HepG2 (cell line): ENCODE measurements around the gene DRD3.

Source experiments
- CHD2 ChIP-seq: IDR thresholded peaks from 2 replicates; pipeline ENCODE4 v1.6.1; 2011; ENCODE audit warnings: low read depth, low read length, improper control_type of control experiment
- GABPA ChIP-seq, 2 experiments: IDR thresholded peaks; 2 replicates each; pipeline ENCODE4 v1.6.1; 2011 to 2016; ENCODE audit warnings: low read depth in 2 of 2, low read length in 1 of 2, missing biosample characterization in 1 of 2, missing genetic modification characterization in 1 of 2
- KLF6 ChIP-seq: IDR thresholded peaks from 2 replicates; pipeline ENCODE4 v1.8.0; 2016; ENCODE audit warnings: missing biosample characterization, missing genetic modification reagents
- RFX1 ChIP-seq: fragments of 450-650 bp; IDR thresholded peaks from 2 replicates; pipeline ENCODE4 v1.6.1; 2017
- RFX5 ChIP-seq: IDR thresholded peaks from 2 replicates; pipeline ENCODE4 v1.6.1; 2011; ENCODE audit warnings: low read depth, low read length, improper control_type of control experiment
- TBX3 ChIP-seq: fragments of 450-650 bp; IDR thresholded peaks from 2 replicates; pipeline ENCODE4 v1.6.1; 2017; ENCODE audit warnings: antibody characterized with exemption, mild to moderate bottlenecking, inconsistent platforms, borderline replicate concordance
- ZNF121 ChIP-seq: sonication (generic); formaldehyde crosslinking; IDR thresholded peaks from 2 replicates; pipeline ENCODE4 v1.5.0; 2020; ENCODE audit warnings: mild to moderate bottlenecking, missing genetic modification reagents
- ZNF674 ChIP-seq: sonication (generic); formaldehyde crosslinking; IDR thresholded peaks from 2 replicates; pipeline ENCODE4 v1.5.0; 2020; ENCODE audit warnings: low read depth, mild to moderate bottlenecking, missing genetic modification reagents
- ZNF777 ChIP-seq: sonication (generic); formaldehyde crosslinking; IDR thresholded peaks from 2 replicates; pipeline ENCODE4 v1.4.0; 2020; ENCODE audit warnings: missing genetic modification reagents
- TF ChIP-seq, protein P1 (sequence below), 2 experiments: sonication (generic) in 1 of 2; formaldehyde crosslinking in 1 of 2; IDR thresholded peaks; 2 replicates each; pipeline versions ENCODE4 v1.4.0 to v1.6.1; 2018 to 2020; ENCODE audit warnings: missing genetic modification reagents in 2 of 2, borderline replicate concordance in 1 of 2, low read depth in 1 of 2, mild to moderate bottlenecking in 1 of 2, missing biosample characterization in 1 of 2
- TF ChIP-seq, protein P2 (sequence below): sonication (generic); formaldehyde crosslinking; IDR thresholded peaks from 2 replicates; pipeline ENCODE4 v1.5.0; 2020; ENCODE audit warnings: mild to moderate bottlenecking, missing genetic modification reagents, moderate library complexity
- TF ChIP-seq, protein P3 (sequence below): IDR thresholded peaks from 2 replicates; pipeline ENCODE4 v1.6.1; 2016
- TF ChIP-seq, protein P4 (sequence below): sonication (generic); formaldehyde crosslinking; IDR thresholded peaks from 2 replicates; pipeline ENCODE4 v1.4.0; 2020; ENCODE audit warnings: missing genetic modification reagents

DNA sequence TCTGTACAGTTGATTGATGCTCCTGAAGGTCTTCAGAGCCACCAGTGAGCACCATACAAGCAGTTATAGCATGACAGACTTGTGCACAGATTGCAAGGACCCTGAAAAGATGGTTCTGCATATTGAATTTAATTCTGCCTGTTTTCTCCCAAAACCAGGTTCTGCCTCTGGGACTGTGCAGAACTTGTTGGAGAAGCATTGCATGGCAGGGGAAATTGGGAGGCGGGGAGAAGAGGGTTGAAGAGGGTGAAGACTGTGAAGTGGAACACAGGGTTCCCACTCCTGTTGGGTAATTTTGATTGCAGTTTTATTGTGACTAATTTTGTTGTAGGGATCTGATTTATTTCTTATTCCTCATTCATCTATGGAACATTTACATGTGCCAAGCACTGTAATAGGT is 48.2 kb upstream of the DRD3 start:
- TF ChIP-seq RFX1 (no peak), ZNF777 (CRISPR knock-in tag) (no peak), RFX5 (no peak), CHD2 (no peak), GABPA (IDR thresholded peaks at IDR 0.05; ENCODE audit: low read depth, low read length) (no peak), GABPA (CRISPR knock-in tag; IDR thresholded peaks at IDR 0.05; ENCODE audit: low read depth) (no peak), ZNF121 (CRISPR knock-in tag) (no peak), KLF6 (CRISPR knock-in tag) (no peak), ZNF674 (CRISPR knock-in tag) (no peak), TBX3 (no peak)
- TF ChIP-seq, protein P1, sequence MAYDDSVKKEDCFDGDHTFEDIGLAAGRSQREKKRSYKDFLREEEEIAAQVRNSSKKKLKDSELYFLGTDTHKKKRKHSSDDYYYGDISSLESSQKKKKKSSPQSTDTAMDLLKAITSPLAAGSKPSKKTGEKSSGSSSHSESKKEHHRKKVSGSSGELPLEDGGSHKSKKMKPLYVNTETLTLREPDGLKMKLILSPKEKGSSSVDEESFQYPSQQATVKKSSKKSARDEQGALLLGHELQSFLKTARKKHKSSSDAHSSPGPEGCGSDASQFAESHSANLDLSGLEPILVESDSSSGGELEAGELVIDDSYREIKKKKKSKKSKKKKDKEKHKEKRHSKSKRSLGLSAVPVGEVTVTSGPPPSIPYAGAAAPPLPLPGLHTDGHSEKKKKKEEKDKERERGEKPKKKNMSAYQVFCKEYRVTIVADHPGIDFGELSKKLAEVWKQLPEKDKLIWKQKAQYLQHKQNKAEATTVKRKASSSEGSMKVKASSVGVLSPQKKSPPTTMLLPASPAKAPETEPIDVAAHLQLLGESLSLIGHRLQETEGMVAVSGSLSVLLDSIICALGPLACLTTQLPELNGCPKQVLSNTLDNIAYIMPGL (CRISPR knock-in tag; IDR thresholded peaks at IDR 0.05; ENCODE audit: borderline replicate concordance in 1 of 2, low read depth in 1 of 2): no peak
- TF ChIP-seq, protein P2, sequence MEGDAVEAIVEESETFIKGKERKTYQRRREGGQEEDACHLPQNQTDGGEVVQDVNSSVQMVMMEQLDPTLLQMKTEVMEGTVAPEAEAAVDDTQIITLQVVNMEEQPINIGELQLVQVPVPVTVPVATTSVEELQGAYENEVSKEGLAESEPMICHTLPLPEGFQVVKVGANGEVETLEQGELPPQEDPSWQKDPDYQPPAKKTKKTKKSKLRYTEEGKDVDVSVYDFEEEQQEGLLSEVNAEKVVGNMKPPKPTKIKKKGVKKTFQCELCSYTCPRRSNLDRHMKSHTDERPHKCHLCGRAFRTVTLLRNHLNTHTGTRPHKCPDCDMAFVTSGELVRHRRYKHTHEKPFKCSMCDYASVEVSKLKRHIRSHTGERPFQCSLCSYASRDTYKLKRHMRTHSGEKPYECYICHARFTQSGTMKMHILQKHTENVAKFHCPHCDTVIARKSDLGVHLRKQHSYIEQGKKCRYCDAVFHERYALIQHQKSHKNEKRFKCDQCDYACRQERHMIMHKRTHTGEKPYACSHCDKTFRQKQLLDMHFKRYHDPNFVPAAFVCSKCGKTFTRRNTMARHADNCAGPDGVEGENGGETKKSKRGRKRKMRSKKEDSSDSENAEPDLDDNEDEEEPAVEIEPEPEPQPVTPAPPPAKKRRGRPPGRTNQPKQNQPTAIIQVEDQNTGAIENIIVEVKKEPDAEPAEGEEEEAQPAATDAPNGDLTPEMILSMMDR: no peak
- TF ChIP-seq, protein P3, sequence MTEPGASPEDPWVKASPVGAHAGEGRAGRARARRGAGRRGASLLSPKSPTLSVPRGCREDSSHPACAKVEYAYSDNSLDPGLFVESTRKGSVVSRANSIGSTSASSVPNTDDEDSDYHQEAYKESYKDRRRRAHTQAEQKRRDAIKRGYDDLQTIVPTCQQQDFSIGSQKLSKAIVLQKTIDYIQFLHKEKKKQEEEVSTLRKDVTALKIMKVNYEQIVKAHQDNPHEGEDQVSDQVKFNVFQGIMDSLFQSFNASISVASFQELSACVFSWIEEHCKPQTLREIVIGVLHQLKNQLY (CRISPR knock-in tag): no peak
- TF ChIP-seq, protein P4, sequence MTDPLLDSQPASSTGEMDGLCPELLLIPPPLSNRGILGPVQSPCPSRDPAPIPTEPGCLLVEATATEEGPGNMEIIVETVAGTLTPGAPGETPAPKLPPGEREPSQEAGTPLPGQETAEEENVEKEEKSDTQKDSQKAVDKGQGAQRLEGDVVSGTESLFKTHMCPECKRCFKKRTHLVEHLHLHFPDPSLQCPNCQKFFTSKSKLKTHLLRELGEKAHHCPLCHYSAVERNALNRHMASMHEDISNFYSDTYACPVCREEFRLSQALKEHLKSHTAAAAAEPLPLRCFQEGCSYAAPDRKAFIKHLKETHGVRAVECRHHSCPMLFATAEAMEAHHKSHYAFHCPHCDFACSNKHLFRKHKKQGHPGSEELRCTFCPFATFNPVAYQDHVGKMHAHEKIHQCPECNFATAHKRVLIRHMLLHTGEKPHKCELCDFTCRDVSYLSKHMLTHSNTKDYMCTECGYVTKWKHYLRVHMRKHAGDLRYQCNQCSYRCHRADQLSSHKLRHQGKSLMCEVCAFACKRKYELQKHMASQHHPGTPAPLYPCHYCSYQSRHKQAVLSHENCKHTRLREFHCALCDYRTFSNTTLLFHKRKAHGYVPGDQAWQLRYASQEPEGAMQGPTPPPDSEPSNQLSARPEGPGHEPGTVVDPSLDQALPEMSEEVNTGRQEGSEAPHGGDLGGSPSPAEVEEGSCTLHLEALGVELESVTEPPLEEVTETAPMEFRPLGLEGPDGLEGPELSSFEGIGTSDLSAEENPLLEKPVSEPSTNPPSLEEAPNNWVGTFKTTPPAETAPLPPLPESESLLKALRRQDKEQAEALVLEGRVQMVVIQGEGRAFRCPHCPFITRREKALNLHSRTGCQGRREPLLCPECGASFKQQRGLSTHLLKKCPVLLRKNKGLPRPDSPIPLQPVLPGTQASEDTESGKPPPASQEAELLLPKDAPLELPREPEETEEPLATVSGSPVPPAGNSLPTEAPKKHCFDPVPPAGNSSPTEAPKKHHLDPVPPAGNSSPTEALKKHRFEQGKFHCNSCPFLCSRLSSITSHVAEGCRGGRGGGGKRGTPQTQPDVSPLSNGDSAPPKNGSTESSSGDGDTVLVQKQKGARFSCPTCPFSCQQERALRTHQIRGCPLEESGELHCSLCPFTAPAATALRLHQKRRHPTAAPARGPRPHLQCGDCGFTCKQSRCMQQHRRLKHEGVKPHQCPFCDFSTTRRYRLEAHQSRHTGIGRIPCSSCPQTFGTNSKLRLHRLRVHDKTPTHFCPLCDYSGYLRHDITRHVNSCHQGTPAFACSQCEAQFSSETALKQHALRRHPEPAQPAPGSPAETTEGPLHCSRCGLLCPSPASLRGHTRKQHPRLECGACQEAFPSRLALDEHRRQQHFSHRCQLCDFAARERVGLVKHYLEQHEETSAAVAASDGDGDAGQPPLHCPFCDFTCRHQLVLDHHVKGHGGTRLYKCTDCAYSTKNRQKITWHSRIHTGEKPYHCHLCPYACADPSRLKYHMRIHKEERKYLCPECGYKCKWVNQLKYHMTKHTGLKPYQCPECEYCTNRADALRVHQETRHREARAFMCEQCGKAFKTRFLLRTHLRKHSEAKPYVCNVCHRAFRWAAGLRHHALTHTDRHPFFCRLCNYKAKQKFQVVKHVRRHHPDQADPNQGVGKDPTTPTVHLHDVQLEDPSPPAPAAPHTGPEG: no peak
